Peyer's patch (tissue), 4 donors: Measurements from ENCODE around the gene FIBP. TPM values are rescaled to one million over a fixed set of nuclear protein-coding genes. Genes with fewer than 3 reads are reported as not detected.

Source experiments
- DNase-seq, 3 donors: peaks; one replicate each; pipeline ENCODE4 v3.0.0-alpha.2; 2017 to 2019
- H3K27ac ChIP-seq, 4 donors: fragments of 200-600 bp; sonication (generic); one replicate each; pipeline ENCODE4 v1.5.1; 2016 to 2019
- H3K27me3 ChIP-seq, 2 donors: fragments of 200-600 bp; sonication (generic); one replicate each; pipeline ENCODE4 v1.5.1; 2019
- H3K36me3 ChIP-seq, 3 donors: fragments of 200-600 bp; sonication (generic); one replicate each; pipeline ENCODE4 v1.5.1; 2016 to 2019
- H3K4me1 ChIP-seq, 4 donors: fragments of 200-600 bp; sonication (generic); one replicate each; pipeline ENCODE4 v1.5.1; 2016 to 2019
- H3K4me3 ChIP-seq, 4 donors: fragments of 200-600 bp; sonication (generic); 1 replicate in 3 of 4; 2 replicates in 1 of 4; pipeline ENCODE4 v1.5.1; 2016 to 2019; ENCODE audit warnings: mild to moderate bottlenecking in 1 of 4
- H3K9me3 ChIP-seq, 4 donors: fragments of 200-600 bp; sonication (generic); one replicate each; pipeline ENCODE4 v1.5.1; 2016 to 2019; ENCODE audit warnings: mild to moderate bottlenecking in 1 of 4
- CTCF ChIP-seq, 6 experiments: fragments of 450-650 bp in 4 of 6; fragments of 200-600 bp in 2 of 6; sonication (generic) in 1 of 6; IDR thresholded peaks; one replicate each; pipeline ENCODE4 v1.5.1; 2017 to 2019; ENCODE audit warnings: antibody characterized with exemption in 6 of 6, mild to moderate bottlenecking in 3 of 6, moderate library complexity in 1 of 6
- POLR2A ChIP-seq, 2 donors: fragments of 450-650 bp; IDR thresholded peaks; one replicate each; pipeline ENCODE4 v1.5.1; 2017; ENCODE audit warnings: antibody characterized with exemption in 2 of 2, mild to moderate bottlenecking in 2 of 2, moderate library complexity in 2 of 2
- total RNA-seq, 4 donors: library from RNA; depleted of rRNA; stranded (reverse); fragments of >200 nt; gene quantifications; one replicate each; pipeline ENCODE4 v1.1.0, GENCODE V29; 2016

Gene FIBP
- total RNA-seq, 4 donors from 2014 or later, result 100 to 173 (median 122) TPM

DNA sequence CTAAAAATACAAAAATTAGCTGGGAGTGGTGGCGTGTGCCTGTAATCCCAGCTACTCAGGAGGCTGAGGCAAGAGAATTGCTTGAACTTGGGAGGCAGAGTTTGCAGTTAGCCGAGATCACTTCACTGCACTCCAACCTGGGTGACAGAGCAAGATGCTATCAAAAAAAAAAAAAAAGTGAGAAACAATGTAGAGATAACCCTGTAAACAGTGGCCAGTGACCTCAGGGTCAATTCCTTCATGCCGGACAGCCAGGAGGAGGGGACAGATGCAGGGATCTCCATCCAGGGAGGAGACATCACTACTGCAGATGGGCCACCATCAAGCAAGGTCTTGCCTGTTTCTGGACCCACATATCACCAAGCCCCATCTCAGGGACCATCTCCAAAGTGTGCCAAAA lies 40.5 kb downstream of the FIBP start:
- Histone ChIP-seq H3K4me1 (peaks cover 0 to 28% (median 5%) of the 10 kb centered on the region in 4 donors), H3K36me3 (peaks cover 0 to 19% (median 0%) of the 10 kb centered on the region in 3 donors)

GRCh38 chr11:65844231-65844872 lies 43.9 kb downstream of the FIBP start:
- H3K4me3 ChIP-seq, result no peak overlapping the region
- no peaks in the 10 kb centered on the region for H3K9me3 ChIP-seq
- H3K36me3 ChIP-seq, result no peaks in the 10 kb centered on the region
- H3K27ac ChIP-seq, result peak overlapping the region in 2 of 4 donors; percentile 71 to 78
- H3K4me1 ChIP-seq, result peaks cover 0 to 14% (median 0%) of the 10 kb centered on the region in 4 donors
- TF ChIP-seq POLR2A (IDR thresholded peaks at IDR 0.05) (no peak), CTCF (IDR thresholded peaks at IDR 0.05) (no peak)
- DNase-seq, result peak in 2 of 3 donors; percentile 51 to 57
- H3K27me3 ChIP-seq, result no peaks in the 10 kb centered on the region

More for the DNA sequence above, 40.5 kb downstream of the FIBP start:
- Histone ChIP-seq H3K27me3 (no peaks in the 10 kb centered on the region), H3K27ac (no peak overlapping the region), H3K4me3 (no peak overlapping the region), H3K9me3 (no peaks in the 10 kb centered on the region)
- TF ChIP-seq POLR2A (IDR thresholded peaks at IDR 0.05), result no peak
- TF ChIP-seq CTCF (IDR thresholded peaks at IDR 0.05), result no peak
- DNase-seq, result peak in 1 of 3 donors; percentile 30

DNA sequence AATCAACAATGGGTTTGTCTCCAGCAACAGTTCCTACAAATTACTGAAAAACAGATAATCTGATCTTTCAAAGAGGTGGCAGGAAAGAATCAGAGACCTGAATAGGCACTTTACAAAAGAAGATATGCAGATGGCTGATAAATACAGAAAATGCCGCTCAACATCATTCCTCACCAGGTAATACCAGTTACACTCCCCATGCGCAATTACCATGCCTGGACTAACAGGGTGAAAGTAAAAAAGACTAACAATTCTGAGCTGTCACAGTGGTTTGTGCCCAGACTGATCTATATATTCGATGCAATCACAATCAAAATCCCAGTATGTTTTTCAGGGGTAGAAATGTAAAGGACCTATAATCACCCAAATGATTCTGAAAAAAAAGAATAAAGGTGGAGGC lies 44.5 kb downstream of the FIBP start:
- TF ChIP-seq CTCF (IDR thresholded peaks at IDR 0.05), result no peak
- no peak for TF ChIP-seq POLR2A (IDR thresholded peaks at IDR 0.05)
- Histone ChIP-seq H3K27me3 (no peaks in the 10 kb centered on the region), H3K4me3 (no peak overlapping the region), H3K4me1 (peaks cover 0 to 14% (median 0%) of the 10 kb centered on the region in 4 donors), H3K9me3 (no peaks in the 10 kb centered on the region), H3K27ac (peak overlapping the region in 3 of 4 donors; percentile 19 to 78 (median 62)), H3K36me3 (no peaks in the 10 kb centered on the region)
- DNase-seq, result no peak

DNA sequence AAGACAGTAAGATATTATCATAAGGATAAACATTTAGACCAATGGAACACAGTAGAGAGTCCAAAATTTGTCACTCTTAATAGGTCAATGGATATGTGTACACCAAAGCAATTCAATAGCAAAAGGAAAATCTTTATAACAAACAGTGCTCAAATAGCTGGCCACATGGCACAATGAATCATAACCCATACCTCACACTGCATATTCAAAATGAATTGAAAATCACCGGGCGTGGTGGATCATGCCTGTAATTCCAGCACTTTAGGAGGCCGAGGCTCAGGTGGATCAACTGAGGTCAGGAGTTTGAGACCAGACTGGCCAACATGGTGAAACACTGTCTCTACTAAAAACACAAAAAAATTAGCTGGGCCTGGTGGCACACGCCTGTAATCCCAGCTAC lies 46.1 kb downstream of the FIBP start:
- no peak for TF ChIP-seq CTCF (IDR thresholded peaks at IDR 0.05)
- no peak for TF ChIP-seq POLR2A (IDR thresholded peaks at IDR 0.05)
- no peak overlapping the region for H3K4me3 ChIP-seq
- peaks cover 0 to 14% (median 0%) of the 10 kb centered on the region in 4 donors for H3K4me1 ChIP-seq
- H3K27ac ChIP-seq, result no peak overlapping the region
- no peaks in the 10 kb centered on the region for H3K36me3 ChIP-seq
- H3K9me3 ChIP-seq, result no peaks in the 10 kb centered on the region
- peak in 1 of 3 donors; percentile 41 for DNase-seq
- no peaks in the 10 kb centered on the region for H3K27me3 ChIP-seq

DNA sequence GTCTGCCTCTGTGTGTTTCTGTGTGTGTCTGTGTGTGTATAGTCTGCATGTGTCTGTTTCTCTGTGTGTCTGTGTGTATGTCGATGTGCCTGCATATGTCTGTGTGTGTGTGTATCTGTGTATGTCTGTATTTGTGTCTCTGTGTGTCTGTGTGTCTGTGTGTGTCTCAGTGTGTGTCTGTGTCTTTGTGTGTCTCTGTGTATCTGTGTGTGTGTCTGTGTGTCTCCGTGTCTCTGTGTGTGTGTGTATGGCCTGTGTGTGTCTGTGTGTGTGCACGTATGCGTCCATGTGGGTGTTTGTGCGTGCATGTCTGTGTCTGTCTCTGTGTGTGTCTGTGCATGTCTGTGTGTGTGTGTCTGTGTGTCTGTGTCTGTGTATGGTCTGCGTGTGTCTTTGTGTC lies 54.1 kb downstream of the FIBP start:
- H3K4me1 ChIP-seq, result peaks cover 0 to 7% (median 3%) of the 10 kb centered on the region in 4 donors
- H3K4me3 ChIP-seq, result peak overlapping the region; percentile 42 to 60 (median 58)
- DNase-seq, result no peak
- H3K27me3 ChIP-seq, result no peaks in the 10 kb centered on the region
- H3K27ac ChIP-seq, result peak overlapping the region in 1 of 4 donors; percentile 72
- H3K9me3 ChIP-seq, result no peaks in the 10 kb centered on the region
- no peaks in the 10 kb centered on the region for H3K36me3 ChIP-seq
- TF ChIP-seq POLR2A (IDR thresholded peaks at IDR 0.05), result no peak
- TF ChIP-seq CTCF (IDR thresholded peaks at IDR 0.05), result no peak

Other genes starting within 250 kb of the FIBP start
- 10 to 100 TPM; 46.6 to 86.9 (median 59.7) TPM for gene RELA, start 225.6 kb downstream of the FIBP start, total RNA-seq
- gene KAT5, start 176.2 kb downstream of the FIBP start, total RNA-seq, result 100 to 1,000 TPM in 1 of 4 donors, 10 to 100 TPM in 3; 55.9 to 137 (median 80.3) TPM
- 10 to 100 TPM; 27.2 to 98.2 (median 35.4) TPM for gene RNASEH2C, start 167.7 kb downstream of the FIBP start, total RNA-seq
- gene AP5B1, start 107.5 kb downstream of the FIBP start, total RNA-seq, result 10 to 100 TPM; 14.9 to 35.8 (median 35.0) TPM
- 10 to 100 TPM; 14.9 to 33.2 (median 29.8) TPM for gene OVOL1, start 101.4 kb downstream of the FIBP start, total RNA-seq
- gene SNX32, start 54.5 kb downstream of the FIBP start, total RNA-seq, result 1 to 10 TPM in 3 of 4 donors, not detected in 1; 1.7 to 6.7 (median 6.4) TPM
- gene CFL1, start 30.3 kb downstream of the FIBP start, total RNA-seq, result 1,000 to 10,000 TPM in 3 of 4 donors, 100 to 1,000 TPM in 1; 961 to 2,313 (median 1,456) TPM
- gene MUS81, start 28.0 kb downstream of the FIBP start, total RNA-seq, result 100 to 1,000 TPM in 1 of 4 donors, 10 to 100 TPM in 3; 68.3 to 101 (median 78.9) TPM
- gene EFEMP2, start 15.7 kb downstream of the FIBP start, total RNA-seq, result 10 to 100 TPM in 3 of 4 donors, 1 to 10 TPM in 1; 4.4 to 75.1 (median 12.1) TPM
- 1 to 10 TPM in 2 of 4 donors, not detected in 2; 1.3 to 1.9 TPM for gene CTSW, start 8.6 kb downstream of the FIBP start, total RNA-seq
- 10 to 100 TPM in 1 of 4 donors, 1 to 10 TPM in 3; 3.5 to 12.4 (median 7.4) TPM for gene CCDC85B, start 2.2 kb upstream of the FIBP start, total RNA-seq
- gene FOSL1, start 11.9 kb upstream of the FIBP start, total RNA-seq, result 1 to 10 TPM in 3 of 4 donors, not detected in 1; 1.5 to 7.4 (median 1.7) TPM
- gene C11orf68, start 30.6 kb upstream of the FIBP start, total RNA-seq, result 10 to 100 TPM in 2 of 4 donors, 1 to 10 TPM in 2; 8.3 to 20.6 (median 12.1) TPM
- 100 to 1,000 TPM in 1 of 4 donors, 10 to 100 TPM in 3; 32.6 to 112 (median 57.5) TPM for gene DRAP1, start 31.0 kb upstream of the FIBP start, total RNA-seq
- gene TSGA10IP, start 57.0 kb upstream of the FIBP start, total RNA-seq, result not detected
- gene SART1, start 73.3 kb upstream of the FIBP start, total RNA-seq, result 10 to 100 TPM; 14.4 to 61.9 (median 26.4) TPM
- gene EIF1AD, start 113.7 kb upstream of the FIBP start, total RNA-seq, result 10 to 100 TPM; 15.1 to 66.0 (median 23.7) TPM
- gene BANF1, start 114.0 kb upstream of the FIBP start, total RNA-seq, result 10 to 100 TPM; 25.4 to 42.4 (median 27.7) TPM
- gene CST6, start 123.5 kb upstream of the FIBP start, total RNA-seq, result not detected
- not detected for gene CATSPER1, start 138.0 kb upstream of the FIBP start, total RNA-seq
- gene GAL3ST3, start 160.7 kb upstream of the FIBP start, total RNA-seq, result not detected
- 100 to 1,000 TPM; 127 to 340 (median 171) TPM for gene SF3B2, start 163.9 kb upstream of the FIBP start, total RNA-seq
- gene PACS1, start 181.8 kb upstream of the FIBP start, total RNA-seq, result 10 to 100 TPM; 10.3 to 52.0 (median 22.3) TPM